Lower leg skin (tissue), 4 donors: ENCODE data around the gene TMCO4. TPM values are rescaled to one million over a fixed set of nuclear protein-coding genes. Genes with fewer than 3 reads are reported as not detected.
A peak's percentile ranks its signal among the peaks of the same experiment; 100 is the strongest.

Experiments
- DNase-seq, 2 donors: peaks; one replicate each; pipeline ENCODE4 v3.0.0-alpha.2; 2019; ENCODE audit warnings: low spot score in 2 of 2
- H3K4me3 ChIP-seq: fragments of 200-600 bp; sonication (generic); 2 replicates; pipeline ENCODE4 v1.5.1; 2017; ENCODE audit warnings: mild to moderate bottlenecking, low read depth; ENCODE audit not compliant: poor library complexity, severe bottlenecking
- POLR2A ChIP-seq, 2 donors: fragments of 450-650 bp; IDR thresholded peaks; one replicate each; pipeline ENCODE4 v1.6.1; 2016 to 2017; ENCODE audit warnings: antibody characterized with exemption in 2 of 2, mild to moderate bottlenecking in 1 of 2, moderate library complexity in 1 of 2
- WGBS, 2 donors: methylation state at CpG; one replicate each; pipeline ENCODE4 v1.1.5; 2018; 5-methylcytosine and 5-hydroxymethylcytosine counted together
- intact Hi-C: fragments of 100-400 bp; cut with DNase I; formaldehyde crosslinking; loops from one replicate; pipeline ENCODE4 v1.15.0; 2023; ENCODE audit warnings: low total_unique reads
- total RNA-seq, 4 donors: library from RNA; depleted of rRNA; stranded (reverse); fragments of >200 nt; gene quantifications; one replicate each; pipeline ENCODE4 v1.1.0, GENCODE V29; 2016
- TF ChIP-seq, protein P1 (sequence below), 3 donors: fragments of 450-650 bp; IDR thresholded peaks; one replicate each; pipeline ENCODE4 v1.5.1; 2016; ENCODE audit warnings: antibody characterized with exemption in 3 of 3, mild to moderate bottlenecking in 3 of 3, moderate library complexity in 2 of 3

TMCO4 gene
- total RNA-seq, 4 donors from 2014 or later: 10.6 to 26.7 (median 18.7) TPM

- intact Hi-C loops: no loop called here
- TF ChIP-seq POLR2A (IDR thresholded peaks at IDR 0.05): no peak
- TF ChIP-seq, protein P1, sequence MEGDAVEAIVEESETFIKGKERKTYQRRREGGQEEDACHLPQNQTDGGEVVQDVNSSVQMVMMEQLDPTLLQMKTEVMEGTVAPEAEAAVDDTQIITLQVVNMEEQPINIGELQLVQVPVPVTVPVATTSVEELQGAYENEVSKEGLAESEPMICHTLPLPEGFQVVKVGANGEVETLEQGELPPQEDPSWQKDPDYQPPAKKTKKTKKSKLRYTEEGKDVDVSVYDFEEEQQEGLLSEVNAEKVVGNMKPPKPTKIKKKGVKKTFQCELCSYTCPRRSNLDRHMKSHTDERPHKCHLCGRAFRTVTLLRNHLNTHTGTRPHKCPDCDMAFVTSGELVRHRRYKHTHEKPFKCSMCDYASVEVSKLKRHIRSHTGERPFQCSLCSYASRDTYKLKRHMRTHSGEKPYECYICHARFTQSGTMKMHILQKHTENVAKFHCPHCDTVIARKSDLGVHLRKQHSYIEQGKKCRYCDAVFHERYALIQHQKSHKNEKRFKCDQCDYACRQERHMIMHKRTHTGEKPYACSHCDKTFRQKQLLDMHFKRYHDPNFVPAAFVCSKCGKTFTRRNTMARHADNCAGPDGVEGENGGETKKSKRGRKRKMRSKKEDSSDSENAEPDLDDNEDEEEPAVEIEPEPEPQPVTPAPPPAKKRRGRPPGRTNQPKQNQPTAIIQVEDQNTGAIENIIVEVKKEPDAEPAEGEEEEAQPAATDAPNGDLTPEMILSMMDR (IDR thresholded peaks at IDR 0.05): no peak
- DNase-seq: no peak
- WGBS, 2 donors: 92 to 99% methylated on average over 2 of the region's 2 CpGs
- H3K4me3 ChIP-seq: no peak overlapping the region
Measured at GRCh38 chr1:19738669-19739068, 61.0 kb downstream of the TMCO4 start.

GRCh38 chr1:19738076-19738475, 61.6 kb downstream of the TMCO4 start:
- no peak overlapping the region for H3K4me3 ChIP-seq
- TF ChIP-seq, protein P1 (IDR thresholded peaks at IDR 0.05): no peak
- TF ChIP-seq POLR2A (IDR thresholded peaks at IDR 0.05): no peak
- 78 to 92% methylated on average over 5 of the region's 5 CpGs for WGBS, 2 donors
- DNase-seq: no peak
- intact Hi-C loops: no loop called here

DNA sequence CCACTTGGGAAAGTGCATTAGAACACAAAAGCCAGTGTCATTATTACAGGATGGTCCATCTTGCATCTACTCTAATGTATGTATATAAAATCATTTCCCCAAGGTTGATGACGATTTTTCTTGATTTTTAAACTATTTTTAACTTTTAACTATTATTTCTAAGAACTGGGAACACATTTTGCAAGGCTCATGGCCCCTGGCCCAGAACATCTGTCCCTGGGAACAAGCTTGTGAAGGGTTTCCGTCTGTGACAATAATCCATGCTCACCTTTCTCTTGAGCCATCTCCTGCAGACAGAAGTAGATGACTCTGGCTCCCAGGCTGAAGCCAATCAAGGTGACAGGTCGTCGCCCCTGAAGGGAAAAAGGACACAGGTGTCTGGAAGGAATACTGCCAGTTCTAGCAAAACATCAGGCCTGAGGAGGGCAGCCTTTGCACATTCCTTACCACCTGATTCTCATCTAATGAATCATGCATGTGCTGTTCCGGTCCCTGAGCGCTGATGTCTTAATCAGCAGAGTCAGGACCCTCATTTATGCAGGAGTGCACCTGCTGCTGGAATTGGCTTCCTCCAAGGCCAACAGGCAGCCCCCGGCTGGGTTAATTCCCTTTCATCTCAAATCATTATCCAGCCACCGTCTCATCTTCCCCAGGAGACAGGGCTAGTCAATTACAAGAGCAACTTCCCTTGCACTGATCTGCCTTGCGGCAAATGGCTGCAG, 62.5 kb downstream of the TMCO4 start:
- no peak for TF ChIP-seq POLR2A (IDR thresholded peaks at IDR 0.05)
- TF ChIP-seq, protein P1 (IDR thresholded peaks at IDR 0.05): no peak
- H3K4me3 ChIP-seq: no peak overlapping the region
- 87 to 88% methylated on average over 9 of the region's 9 CpGs for WGBS, 2 donors
- no peak for DNase-seq
- intact Hi-C loops: no loop called here

GRCh38 chr1:19735440-19736127, 64.1 kb downstream of the TMCO4 start:
- DNase-seq: peak; percentile 50 to 88
- WGBS, 2 donors: 21 to 36% methylated on average over 10 of the region's 10 CpGs
- H3K4me3 ChIP-seq: no peak overlapping the region
- intact Hi-C loops: no loop called here
- no peak for TF ChIP-seq POLR2A (IDR thresholded peaks at IDR 0.05)
- TF ChIP-seq, protein P1 (IDR thresholded peaks at IDR 0.05): no peak

- H3K4me3 ChIP-seq: no peak overlapping the region
- WGBS, 2 donors: 49 to 58% methylated on average over 8 of the region's 8 CpGs
- intact Hi-C loops: no loop called here
- no peak for DNase-seq
- TF ChIP-seq, protein P1 (IDR thresholded peaks at IDR 0.05): no peak
- no peak for TF ChIP-seq POLR2A (IDR thresholded peaks at IDR 0.05)
Measured at GRCh38 chr1:19734472-19734999, 65.2 kb downstream of the TMCO4 start.
